ENCODE data around the gene TASOR2.

TASOR2 gene

GRCh38 chr10:5684318-5684970, at the start of gene TASOR2:
TASOR2 (plus strand) TSS chr10:5684838; CDS start chr10:5720643, 35,805 bp downstream.
- no peak for TF ChIP-seq CTCF (IDR thresholded peaks at IDR 0.05; ENCODE audit: insufficient read depth, low read length, poor library complexity, severe bottlenecking)
- no peaks in the 10 kb centered on the region for H3K27me3 ChIP-seq (replicated peaks; ENCODE audit: control insufficient read depth, insufficient read depth, low read length)
- no peaks in the 10 kb centered on the region; the same call in 1 of the 2 replicates for H3K36me3 ChIP-seq (ENCODE audit: control insufficient read depth, insufficient read depth, low read length)
- peak within 1 kb of the TSS; percentile 75 for H3K4me3 ChIP-seq (replicated peaks; ENCODE audit: low read depth, low read length)
- DNase-seq (ENCODE audit: extremely low read depth, insufficient read length): peak; percentile 99

- Histone ChIP-seq H3K4me3 (replicated peaks; ENCODE audit: low read depth, low read length) (no peak overlapping the region), H3K36me3 (ENCODE audit: control insufficient read depth, insufficient read depth, low read length) (no peaks in the 10 kb centered on the region), H3K27me3 (replicated peaks; ENCODE audit: control insufficient read depth, insufficient read depth, low read length) (peaks cover 2% of the 10 kb centered on the region)
- no peak for DNase-seq (ENCODE audit: extremely low read depth, insufficient read length)
- no peak for TF ChIP-seq CTCF (IDR thresholded peaks at IDR 0.05; ENCODE audit: insufficient read depth, low read length, poor library complexity, severe bottlenecking)
Observed at GRCh38 chr10:5634918-5635317, 49.7 kb upstream of the TASOR2 start.

- TF ChIP-seq CTCF (IDR thresholded peaks at IDR 0.05; ENCODE audit: insufficient read depth, low read length, poor library complexity, severe bottlenecking): no peak
- DNase-seq (ENCODE audit: extremely low read depth, insufficient read length): no peak
- H3K4me3 ChIP-seq (replicated peaks; ENCODE audit: low read depth, low read length): no peak overlapping the region
- no peaks in the 10 kb centered on the region for H3K36me3 ChIP-seq (ENCODE audit: control insufficient read depth, insufficient read depth, low read length)
- H3K27me3 ChIP-seq (replicated peaks; ENCODE audit: control insufficient read depth, insufficient read depth, low read length): peaks cover 2% of the 10 kb centered on the region; the same call in 1 of the 2 replicates
Observed at GRCh38 chr10:5638494-5638893, 46.1 kb upstream of the TASOR2 start.

- no peaks in the 10 kb centered on the region for H3K36me3 ChIP-seq (ENCODE audit: control insufficient read depth, insufficient read depth, low read length)
- no peak for DNase-seq (ENCODE audit: extremely low read depth, insufficient read length)
- no peak overlapping the region for H3K4me3 ChIP-seq (replicated peaks; ENCODE audit: low read depth, low read length)
- H3K27me3 ChIP-seq (replicated peaks; ENCODE audit: control insufficient read depth, insufficient read depth, low read length): peaks cover 2% of the 10 kb centered on the region; the same call in 1 of the 2 replicates
- TF ChIP-seq CTCF (IDR thresholded peaks at IDR 0.05; ENCODE audit: insufficient read depth, low read length, poor library complexity, severe bottlenecking): no peak
Observed at GRCh38 chr10:5639066-5639465, 45.6 kb upstream of the TASOR2 start.

- H3K27me3 ChIP-seq (replicated peaks; ENCODE audit: control insufficient read depth, insufficient read depth, low read length): 0 out of 2 replicates have a peak, but pooled peaks cover 2% of the 10 kb centered on the region
- no peak overlapping the region for H3K4me3 ChIP-seq (replicated peaks; ENCODE audit: low read depth, low read length)
- H3K36me3 ChIP-seq (ENCODE audit: control insufficient read depth, insufficient read depth, low read length): no peaks in the 10 kb centered on the region
- TF ChIP-seq CTCF (IDR thresholded peaks at IDR 0.05; ENCODE audit: insufficient read depth, low read length, poor library complexity, severe bottlenecking): no peak
- no peak for DNase-seq (ENCODE audit: extremely low read depth, insufficient read length)
Observed at GRCh38 chr10:5640036-5640435, 44.6 kb upstream of the TASOR2 start.
